Activated T-cell treated with anti-CD3 and anti-CD28 coated beads, Interleukin-2, amount 50 U/mL, for 4 hours (primary cell): Measurements from ENCODE around the gene PATJ. TPM values are rescaled to one million over a fixed set of nuclear protein-coding genes. Genes with fewer than 3 reads are reported as not detected.

Experiments used
- ATAC-seq, 2 donors: fragments of 200-7000 bp; cut with Tn5 transposase; one replicate each; pipeline ENCODE4 v1.10.0; 2021
- DNase-seq: peaks from one replicate; pipeline ENCODE4 v3.0.0-alpha.2; 2020
- H3K27me3 Mint-ChIP-seq: one replicate; pipeline ENCODE4 v1.8.0; 2021; ENCODE audit warnings: low read depth, mixed read lengths
- H3K36me3 Mint-ChIP-seq: one replicate; pipeline ENCODE4 v1.8.0; 2022; ENCODE audit warnings: mixed read lengths; ENCODE audit not compliant: insufficient read depth
- H3K4me1 Mint-ChIP-seq: one replicate; pipeline ENCODE4 v1.8.0; 2021; ENCODE audit warnings: low read depth, mixed read lengths
- H3K4me3 Mint-ChIP-seq: one replicate; pipeline ENCODE4 v1.8.0; 2021; ENCODE audit warnings: mild to moderate bottlenecking, moderate library complexity, mixed read lengths
- H3K9me3 Mint-ChIP-seq: one replicate; pipeline ENCODE4 v1.8.0; 2021; ENCODE audit warnings: mixed read lengths
- total RNA-seq, 3 donors: library from RNA; stranded (reverse); gene quantifications; one replicate each; pipeline ENCODE4 v1.2.1, GENCODE V29; 2021

PATJ gene
- total RNA-seq, 3 donors from 2014 or later: 3.4 to 4.1 (median 3.9) TPM

GRCh38 chr1:62052946-62053345 lies 310.7 kb downstream of the PATJ start:
- no peaks in the 10 kb centered on the region for H3K9me3 Mint-ChIP-seq
- H3K4me3 Mint-ChIP-seq: no peak overlapping the region
- peaks cover 14% of the 10 kb centered on the region for H3K36me3 Mint-ChIP-seq
- no peak for ATAC-seq
- no peaks in the 10 kb centered on the region for H3K4me1 Mint-ChIP-seq
- DNase-seq: no peak
- no peaks in the 10 kb centered on the region for H3K27me3 Mint-ChIP-seq

- H3K4me3 Mint-ChIP-seq: no peak overlapping the region
- DNase-seq (no peak), ATAC-seq (no peak)
- H3K9me3 Mint-ChIP-seq: no peaks in the 10 kb centered on the region
- H3K27me3 Mint-ChIP-seq: no peaks in the 10 kb centered on the region
- no peaks in the 10 kb centered on the region for H3K4me1 Mint-ChIP-seq
- H3K36me3 Mint-ChIP-seq: peaks cover 13% of the 10 kb centered on the region
These were observed 311.9 kb downstream of the PATJ start for GRCh38 chr1:62054188-62054587.

GRCh38 chr1:62057230-62057629 lies 314.9 kb downstream of the PATJ start:
- Mint-ChIP-seq H3K36me3 (peaks cover 9% of the 10 kb centered on the region), H3K27me3 (no peaks in the 10 kb centered on the region), H3K4me3 (no peak overlapping the region), H3K9me3 (no peaks in the 10 kb centered on the region), H3K4me1 (no peaks in the 10 kb centered on the region)
- DNase-seq (no peak), ATAC-seq (no peak)

- H3K27me3 Mint-ChIP-seq: no peaks in the 10 kb centered on the region
- ATAC-seq (no peak), DNase-seq (no peak)
- no peak overlapping the region for H3K4me3 Mint-ChIP-seq
- H3K36me3 Mint-ChIP-seq: peaks cover 7% of the 10 kb centered on the region
- no peaks in the 10 kb centered on the region for H3K9me3 Mint-ChIP-seq
- no peaks in the 10 kb centered on the region for H3K4me1 Mint-ChIP-seq
These were observed 315.5 kb downstream of the PATJ start for GRCh38 chr1:62057641-62058290.

- Mint-ChIP-seq H3K4me1 (no peaks in the 10 kb centered on the region), H3K9me3 (no peaks in the 10 kb centered on the region), H3K36me3 (peaks cover 13% of the 10 kb centered on the region), H3K4me3 (no peak overlapping the region), H3K27me3 (no peaks in the 10 kb centered on the region)
- no peak for DNase-seq
- ATAC-seq: no peak
These were observed 316.7 kb downstream of the PATJ start for GRCh38 chr1:62058956-62059355.

- Mint-ChIP-seq H3K4me1 (no peaks in the 10 kb centered on the region), H3K36me3 (peaks cover 27% of the 10 kb centered on the region), H3K9me3 (no peaks in the 10 kb centered on the region), H3K27me3 (no peaks in the 10 kb centered on the region), H3K4me3 (no peak overlapping the region)
- ATAC-seq: no peak
- no peak for DNase-seq
These were observed 319.8 kb downstream of the PATJ start for GRCh38 chr1:62062087-62062486.

GRCh38 chr1:62064829-62065407 lies 322.6 kb downstream of the PATJ start:
- Mint-ChIP-seq H3K27me3 (no peaks in the 10 kb centered on the region), H3K9me3 (no peaks in the 10 kb centered on the region), H3K4me3 (no peak overlapping the region), H3K36me3 (peaks cover 29% of the 10 kb centered on the region), H3K4me1 (no peaks in the 10 kb centered on the region)
- no peak for ATAC-seq
- no peak for DNase-seq

- no peaks in the 10 kb centered on the region for H3K4me1 Mint-ChIP-seq
- DNase-seq: no peak
- no peak overlapping the region for H3K4me3 Mint-ChIP-seq
- no peaks in the 10 kb centered on the region for H3K27me3 Mint-ChIP-seq
- H3K36me3 Mint-ChIP-seq: peaks cover 30% of the 10 kb centered on the region
- H3K9me3 Mint-ChIP-seq: no peaks in the 10 kb centered on the region
- no peak for ATAC-seq
These were observed 324.4 kb downstream of the PATJ start for GRCh38 chr1:62066713-62067112.

- H3K4me3 Mint-ChIP-seq: no peak overlapping the region
- no peaks in the 10 kb centered on the region for H3K9me3 Mint-ChIP-seq
- H3K27me3 Mint-ChIP-seq: no peaks in the 10 kb centered on the region
- H3K36me3 Mint-ChIP-seq: peaks cover 27% of the 10 kb centered on the region
- ATAC-seq: no peak
- no peaks in the 10 kb centered on the region for H3K4me1 Mint-ChIP-seq
- no peak for DNase-seq
These were observed 326.1 kb downstream of the PATJ start for GRCh38 chr1:62068416-62068843.

- no peaks in the 10 kb centered on the region for H3K4me1 Mint-ChIP-seq
- no peak for ATAC-seq
- peaks cover 21% of the 10 kb centered on the region for H3K36me3 Mint-ChIP-seq
- DNase-seq: no peak
- H3K4me3 Mint-ChIP-seq: no peak overlapping the region
- H3K9me3 Mint-ChIP-seq: no peaks in the 10 kb centered on the region
- H3K27me3 Mint-ChIP-seq: no peaks in the 10 kb centered on the region
These were observed 326.7 kb downstream of the PATJ start for GRCh38 chr1:62068978-62069377.

- H3K27me3 Mint-ChIP-seq: no peaks in the 10 kb centered on the region
- no peaks in the 10 kb centered on the region for H3K4me1 Mint-ChIP-seq
- no peak overlapping the region for H3K4me3 Mint-ChIP-seq
- H3K9me3 Mint-ChIP-seq: no peaks in the 10 kb centered on the region
- DNase-seq (no peak), ATAC-seq (no peak)
- H3K36me3 Mint-ChIP-seq: peaks cover 16% of the 10 kb centered on the region
These were observed 328.2 kb downstream of the PATJ start for GRCh38 chr1:62070384-62071011.

GRCh38 chr1:62071695-62072094 lies 329.4 kb downstream of the PATJ start:
- no peak for DNase-seq
- no peaks in the 10 kb centered on the region for H3K4me1 Mint-ChIP-seq
- no peak for ATAC-seq
- no peaks in the 10 kb centered on the region for H3K27me3 Mint-ChIP-seq
- H3K4me3 Mint-ChIP-seq: no peak overlapping the region
- no peaks in the 10 kb centered on the region for H3K9me3 Mint-ChIP-seq
- peaks cover 9% of the 10 kb centered on the region for H3K36me3 Mint-ChIP-seq

GRCh38 chr1:62076286-62076685 lies 334.0 kb downstream of the PATJ start:
- Mint-ChIP-seq H3K9me3 (no peaks in the 10 kb centered on the region), H3K4me3 (no peak overlapping the region), H3K36me3 (no peaks in the 10 kb centered on the region), H3K27me3 (no peaks in the 10 kb centered on the region), H3K4me1 (no peaks in the 10 kb centered on the region)
- ATAC-seq (no peak), DNase-seq (no peak)

- Mint-ChIP-seq H3K27me3 (no peaks in the 10 kb centered on the region), H3K9me3 (no peaks in the 10 kb centered on the region), H3K4me1 (no peaks in the 10 kb centered on the region), H3K36me3 (no peaks in the 10 kb centered on the region), H3K4me3 (no peak overlapping the region)
- DNase-seq: no peak
- ATAC-seq: no peak
These were observed 335.5 kb downstream of the PATJ start for GRCh38 chr1:62077821-62078220.
